Kidney glomerular epithelial cell (primary cell): ENCODE measurements around the gene C11orf21.
"Not testable (repeated sequence)": the region's sequence is repeated elsewhere in the genome, so short reads cannot be mapped to it uniquely, and the experiment has no call there.

Experiments used
- DNase-seq: peaks from one replicate; lab custom pipeline; 2025; lab: John Stamatoyannopoulos, UW

C11orf21 gene

DNA sequence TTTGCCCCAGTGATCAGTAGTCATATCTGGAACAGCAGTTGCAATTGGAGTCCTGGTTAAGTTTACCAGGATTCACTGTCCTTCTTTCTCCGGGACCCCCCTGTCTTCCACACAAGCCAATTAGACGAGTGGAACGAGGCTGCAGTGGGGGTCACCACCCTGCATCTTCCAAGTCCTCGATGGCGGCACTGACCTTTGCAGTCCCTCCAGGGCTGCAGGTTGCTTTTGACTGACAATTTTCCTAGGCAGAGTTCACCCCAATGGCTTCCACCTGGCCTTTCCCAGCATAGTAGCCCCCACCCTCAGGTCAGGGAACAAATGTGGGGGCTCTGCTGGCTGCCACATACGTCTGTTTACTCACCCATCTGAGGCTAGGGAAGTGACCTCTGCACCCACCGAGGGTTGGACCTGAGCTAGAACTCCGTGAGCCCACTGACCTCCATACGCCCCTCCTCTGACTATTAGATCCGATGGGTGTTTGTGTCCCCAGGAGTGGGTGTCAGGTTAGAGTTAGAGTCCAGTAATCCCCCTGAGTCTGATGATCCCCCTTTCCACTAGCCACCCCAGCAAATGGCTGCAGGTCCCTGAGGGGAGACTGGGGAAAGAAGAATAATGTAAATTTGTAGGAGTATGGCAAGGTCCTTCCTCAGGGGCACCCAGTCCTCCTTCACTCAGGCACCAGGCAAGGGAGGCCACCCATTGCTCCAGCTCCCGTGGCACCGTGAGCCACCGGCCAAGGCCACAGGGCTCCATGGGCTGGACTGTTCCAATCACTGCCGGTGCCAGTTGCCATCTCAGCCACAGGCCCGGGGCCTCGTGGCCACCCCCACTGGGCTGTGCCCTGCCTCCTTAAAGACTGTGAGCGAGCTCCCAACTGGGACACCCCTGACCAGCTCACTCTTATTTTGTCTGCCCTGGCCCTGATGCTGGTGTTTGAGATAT is 5.5 kb downstream of the C11orf21 start:
- no peak for DNase-seq

GRCh38 chr11:2294926-2295290 is 6.8 kb downstream of the C11orf21 start:
- DNase-seq = no peak

DNA sequence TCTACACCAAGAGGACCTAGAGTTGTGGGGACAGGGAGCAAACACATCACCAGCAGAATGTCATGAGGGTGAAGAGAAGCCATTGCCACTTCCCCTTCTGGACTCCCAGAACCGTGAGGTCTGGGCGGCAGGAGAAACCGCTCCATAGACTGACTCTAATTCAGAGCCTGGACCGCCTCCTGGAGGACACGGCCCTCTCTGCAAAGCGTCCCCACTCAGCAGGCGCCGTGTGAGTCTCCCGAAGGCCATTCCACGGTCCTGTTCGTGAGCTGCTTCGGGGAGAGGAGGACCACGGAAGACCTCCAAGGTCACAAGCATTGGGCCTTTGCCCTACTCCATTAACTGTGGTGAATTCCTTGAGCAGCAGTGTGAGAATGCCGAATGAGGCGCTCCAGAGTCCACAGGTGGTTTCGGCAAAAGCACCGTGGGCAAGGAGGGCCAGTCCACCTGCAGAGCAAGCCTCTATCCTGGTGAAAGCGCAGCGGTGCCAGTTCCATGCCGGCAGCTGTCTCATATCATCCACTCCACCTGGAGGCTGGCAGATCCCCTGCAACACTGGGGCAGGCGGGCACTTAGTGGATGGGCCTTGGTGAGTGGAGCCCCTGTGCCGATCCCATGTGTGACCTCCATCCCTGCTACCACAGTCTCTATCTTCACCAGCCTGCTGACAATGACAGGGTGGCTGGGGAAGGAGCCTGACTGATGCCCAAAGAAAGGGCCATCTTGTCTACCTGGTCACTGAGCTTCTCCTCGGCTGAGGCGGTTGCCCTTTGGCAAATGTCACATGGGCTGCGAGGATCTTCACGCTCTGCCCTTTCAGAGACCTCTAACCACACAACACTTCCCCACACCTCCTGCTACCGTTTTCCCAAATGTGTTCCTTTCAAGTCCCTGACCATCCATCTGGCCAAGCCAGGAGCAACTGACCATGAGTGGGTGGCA is 7.5 kb downstream of the C11orf21 start:
- no peak for DNase-seq

- DNase-seq = no peak
Measured at GRCh38 chr11:2293531-2293971, 8.2 kb downstream of the C11orf21 start.

GRCh38 chr11:2290351-2290841 is 11.3 kb downstream of the C11orf21 start:
- no peak for DNase-seq

DNA sequence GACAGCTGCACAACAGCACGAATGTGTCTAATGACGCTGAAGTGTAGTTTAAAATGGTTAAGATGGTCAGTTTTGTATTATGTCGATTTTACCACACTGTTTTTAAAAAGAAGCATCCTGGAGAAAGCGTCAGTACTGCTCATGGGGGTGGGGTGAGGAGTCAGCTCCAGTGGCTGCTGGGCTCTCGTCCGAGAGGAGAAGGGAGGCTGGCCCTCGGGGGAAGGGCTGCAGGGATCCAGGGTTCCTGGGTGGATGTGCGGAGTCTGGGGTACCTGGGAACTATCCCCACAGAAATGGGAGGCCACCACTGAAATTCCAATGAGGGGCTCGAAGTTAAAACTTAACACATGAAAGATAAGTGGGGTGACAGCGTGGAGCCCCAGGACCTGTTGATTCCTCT is 11.9 kb downstream of the C11orf21 start:
- DNase-seq = no peak

GRCh38 chr11:2289350-2289749 is 12.4 kb downstream of the C11orf21 start:
- no peak for DNase-seq

GRCh38 chr11:2287091-2287490 is 14.6 kb downstream of the C11orf21 start:
- DNase-seq = no peak

DNA sequence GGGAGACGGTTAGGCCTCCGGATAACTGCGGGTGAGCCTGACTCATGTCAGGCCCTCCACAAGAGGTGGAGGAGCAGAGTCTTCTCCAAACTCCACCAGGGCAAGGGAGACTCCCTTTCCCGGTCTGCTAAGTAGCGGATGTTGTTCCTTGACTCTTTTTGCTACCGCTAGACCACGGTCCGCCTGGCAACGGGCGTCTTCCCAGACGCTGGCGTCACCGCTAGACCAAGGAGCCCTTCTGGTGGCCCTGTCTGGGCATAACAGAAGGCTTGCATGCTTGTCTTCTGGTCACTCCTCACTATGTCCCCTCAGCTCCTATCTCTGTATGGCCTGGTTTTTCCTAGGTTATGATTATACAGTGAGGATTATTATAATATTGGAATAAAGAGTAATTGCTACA is 15.4 kb downstream of the C11orf21 start:
- DNase-seq = not testable (repeated sequence)

GRCh38 chr11:2280208-2280607 is 21.5 kb downstream of the C11orf21 start:
- no peak for DNase-seq

GRCh38 chr11:2277933-2278523 is 23.7 kb downstream of the C11orf21 start:
- no peak for DNase-seq

DNA sequence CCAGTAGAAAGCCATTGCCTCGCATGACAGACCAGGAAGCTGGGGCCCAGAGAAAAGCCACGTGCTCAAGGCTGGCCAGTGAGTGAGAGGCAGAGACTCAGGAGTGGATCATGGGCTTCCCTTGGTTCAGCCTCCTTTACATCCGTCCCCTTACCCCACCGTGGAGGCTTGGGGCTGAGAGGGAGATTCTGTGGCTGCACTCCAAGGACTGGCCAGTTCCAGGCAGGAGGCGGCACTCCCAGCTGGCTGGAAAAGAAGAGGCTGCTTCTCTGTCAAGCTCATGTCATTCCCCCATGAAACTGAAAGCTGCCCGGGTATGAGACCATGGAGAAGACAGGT is 24.7 kb downstream of the C11orf21 start:
- DNase-seq = no peak

DNA sequence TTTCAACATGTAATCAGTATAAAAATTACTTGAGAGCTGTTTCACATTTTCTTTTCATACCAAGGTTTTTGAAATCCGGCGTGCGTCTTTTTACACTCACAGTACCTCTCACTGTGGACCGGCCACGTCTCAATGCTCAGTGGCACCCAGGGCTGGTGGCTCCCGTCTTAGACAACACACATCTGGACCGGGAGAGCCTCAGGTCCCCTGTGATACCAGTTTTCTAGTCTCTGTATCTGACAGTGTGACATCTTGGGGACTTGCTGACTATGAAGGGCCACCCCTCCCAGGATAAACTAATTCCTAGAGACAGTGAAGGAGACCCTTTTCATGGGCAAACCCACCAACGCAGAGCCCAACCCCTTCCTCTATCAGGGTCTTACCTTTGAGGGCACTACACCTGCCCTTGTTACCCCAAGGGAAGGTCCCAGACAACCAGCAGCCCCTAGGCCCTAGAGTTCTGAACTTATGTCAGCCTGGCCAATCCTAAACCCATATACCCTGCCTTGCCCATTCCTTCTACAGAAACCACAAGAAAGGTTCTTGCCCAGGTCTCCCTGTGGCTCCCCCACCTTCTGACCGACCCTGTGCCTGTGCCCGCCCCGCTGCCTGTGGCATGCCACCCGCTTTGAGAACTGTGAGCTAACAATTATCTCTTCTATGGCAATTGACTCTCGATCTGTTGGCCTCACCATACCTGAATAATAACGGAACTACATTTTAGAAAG is 25.3 kb downstream of the C11orf21 start:
- DNase-seq = no peak

- DNase-seq = no peak
Measured at GRCh38 chr11:2275334-2276279, 26.1 kb downstream of the C11orf21 start.

DNA sequence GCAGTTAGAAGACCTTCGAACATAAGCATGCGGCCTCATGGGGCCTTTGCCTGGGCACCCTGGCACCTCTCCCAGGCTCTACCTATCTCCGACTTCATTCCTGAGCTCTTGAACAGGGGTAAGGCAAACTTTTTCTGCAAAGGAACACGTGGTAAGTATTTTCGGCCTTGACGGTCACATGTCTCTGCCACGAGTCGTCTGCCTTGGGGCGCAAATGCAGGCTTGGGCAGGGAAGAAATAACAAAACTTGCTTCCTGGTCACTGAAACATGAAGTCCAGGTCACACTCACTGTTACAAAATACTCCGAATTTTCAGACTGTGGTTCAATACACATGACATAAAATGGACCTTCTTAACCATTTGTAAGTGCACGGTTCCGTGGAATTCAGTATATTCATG is 27.9 kb downstream of the C11orf21 start:
- DNase-seq = no peak

DNA sequence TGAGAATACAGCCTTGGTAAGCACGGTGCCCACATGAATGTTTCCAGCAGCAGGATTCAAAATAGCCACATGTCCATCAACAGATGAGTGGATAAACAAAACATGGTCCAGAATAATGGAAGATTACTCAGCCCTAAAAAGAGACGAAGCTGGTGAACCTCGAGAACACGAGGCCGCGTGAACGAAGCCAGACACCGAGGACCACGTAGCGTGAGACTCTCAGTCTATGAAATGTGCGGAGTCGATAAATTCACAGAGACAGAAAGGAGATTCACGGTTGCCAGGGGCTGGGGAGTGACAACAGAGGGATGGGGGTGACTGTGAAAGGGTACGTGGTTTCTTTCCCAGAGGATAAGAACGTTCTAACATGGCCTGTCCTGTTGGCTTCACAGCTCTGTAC is 28.4 kb downstream of the C11orf21 start:
- no peak for DNase-seq

DNA sequence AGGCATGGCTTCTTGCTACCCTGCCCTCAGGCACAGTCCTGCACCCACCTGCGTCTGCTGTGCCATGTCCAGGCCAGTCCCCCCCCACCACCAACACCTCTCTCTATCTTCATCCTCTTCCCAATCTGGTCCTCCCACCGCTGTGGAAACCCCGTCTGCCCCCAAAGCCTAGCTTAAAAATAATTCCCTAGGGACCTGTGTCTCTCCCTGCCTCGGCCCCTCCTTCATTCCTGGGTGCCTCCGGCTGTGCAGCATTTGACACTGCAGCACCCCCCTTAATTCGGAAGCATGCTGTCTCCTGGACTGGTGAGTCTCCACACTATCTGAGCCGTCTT is 28.8 kb downstream of the C11orf21 start:
- DNase-seq = no peak

GRCh38 chr11:2272228-2272945 is 29.3 kb downstream of the C11orf21 start:
- DNase-seq = no peak

GRCh38 chr11:2271327-2272227 is 30.1 kb downstream of the C11orf21 start:
- no peak for DNase-seq
